ENCODE measurements around the gene RBM18. TPM values are rescaled to one million over a fixed set of nuclear protein-coding genes. Genes with fewer than 3 reads are reported as not detected.

RBM18 gene
- total RNA-seq, 3 donors from 2014 or later (not counting 1 experiment from before 2014, with no cell fraction given) = 24.9 to 30.9 (median 29.7) TPM

- Histone ChIP-seq H3K9me3 (ENCODE audit: control insufficient read depth, insufficient read depth, low read length) (no peaks in the 10 kb centered on the region), H3K27me3 (ENCODE audit: control insufficient read depth, insufficient read depth, low read length) (peaks cover 17% of the 10 kb centered on the region), H3K4me3 (ENCODE audit: low read length) (no peak overlapping the region), H3K27ac (ENCODE audit: low read length) (no peak overlapping the region), H3K36me3 (ENCODE audit: control insufficient read depth, insufficient read depth, low read length) (no peaks in the 10 kb centered on the region), H3K4me1 (ENCODE audit: control insufficient read depth, insufficient read depth, low read length) (peaks cover 3% of the 10 kb centered on the region)
- no peaks in the 10 kb centered on the region for H3K36me3 Mint-ChIP-seq
- intact Hi-C loops (cut with micrococcal nuclease) = no loop called here
- 1% methylated on average over 33 of the region's 38 CpGs for WGBS (ENCODE audit: insufficient coverage)
- H3K27ac Mint-ChIP-seq = no peak overlapping the region
- ATAC-seq = no peak
- no peak for TF ChIP-seq CTCF (IDR thresholded peaks at IDR 0.05)
- peaks cover 26 to 34% of the 10 kb centered on the region in 2 donors for H3K27me3 Mint-ChIP-seq (ENCODE audit: low read depth in 2 of 2)
- H3K4me1 Mint-ChIP-seq = peaks cover 0 to 6% of the 10 kb centered on the region in 2 donors
- no peak overlapping the region for H3K4me3 Mint-ChIP-seq
- DNase-seq = no peak
- no peaks in the 10 kb centered on the region for H3K9me3 Mint-ChIP-seq
Measured at GRCh38 chr9:122228191-122228567, 36.5 kb downstream of the RBM18 start.

- Histone ChIP-seq H3K36me3 (ENCODE audit: control insufficient read depth, insufficient read depth, low read length) (no peaks in the 10 kb centered on the region), H3K4me1 (ENCODE audit: control insufficient read depth, insufficient read depth, low read length) (peaks cover 3% of the 10 kb centered on the region), H3K4me3 (ENCODE audit: low read length) (no peak overlapping the region), H3K27ac (ENCODE audit: low read length) (no peak overlapping the region), H3K9me3 (ENCODE audit: control insufficient read depth, insufficient read depth, low read length) (no peaks in the 10 kb centered on the region), H3K27me3 (ENCODE audit: control insufficient read depth, insufficient read depth, low read length) (peaks cover 21% of the 10 kb centered on the region)
- no peak for TF ChIP-seq CTCF (IDR thresholded peaks at IDR 0.05)
- Mint-ChIP-seq H3K4me1 (peaks cover 0 to 6% of the 10 kb centered on the region in 2 donors), H3K27me3 (ENCODE audit: low read depth in 2 of 2) (peaks cover 30 to 40% of the 10 kb centered on the region in 2 donors), H3K27ac (no peak overlapping the region), H3K36me3 (no peaks in the 10 kb centered on the region), H3K9me3 (no peaks in the 10 kb centered on the region), H3K4me3 (no peak overlapping the region)
- ATAC-seq (no peak), DNase-seq (no peak)
- 86% methylated on average over 6 of the region's 10 CpGs for WGBS (ENCODE audit: insufficient coverage)
- intact Hi-C loops (cut with micrococcal nuclease) = no loop called here
Measured at GRCh38 chr9:122227575-122227900, 37.1 kb downstream of the RBM18 start.

- no peak overlapping the region for H3K27ac Mint-ChIP-seq
- H3K9me3 Mint-ChIP-seq = no peaks in the 10 kb centered on the region
- H3K4me3 ChIP-seq (ENCODE audit: low read length) = no peak overlapping the region
- DNase-seq (no peak), ATAC-seq (no peak)
- H3K4me1 Mint-ChIP-seq = peaks cover 0 to 6% of the 10 kb centered on the region in 2 donors
- TF ChIP-seq CTCF (IDR thresholded peaks at IDR 0.05) = no peak
- H3K36me3 ChIP-seq (ENCODE audit: control insufficient read depth, insufficient read depth, low read length) = no peaks in the 10 kb centered on the region
- peaks cover 21% of the 10 kb centered on the region for H3K27me3 ChIP-seq (ENCODE audit: control insufficient read depth, insufficient read depth, low read length)
- intact Hi-C loops (cut with micrococcal nuclease) = no loop called here
- H3K27ac ChIP-seq (ENCODE audit: low read length) = no peak overlapping the region
- peaks cover 36 to 46% of the 10 kb centered on the region in 2 donors for H3K27me3 Mint-ChIP-seq (ENCODE audit: low read depth in 2 of 2)
- no peaks in the 10 kb centered on the region for H3K36me3 Mint-ChIP-seq
- H3K4me3 Mint-ChIP-seq = no peak overlapping the region
- 94% methylated on average over 59 of the region's 59 CpGs for WGBS (ENCODE audit: insufficient coverage)
- H3K4me1 ChIP-seq (ENCODE audit: control insufficient read depth, insufficient read depth, low read length) = peaks cover 3% of the 10 kb centered on the region
- H3K9me3 ChIP-seq (ENCODE audit: control insufficient read depth, insufficient read depth, low read length) = no peaks in the 10 kb centered on the region
Measured at GRCh38 chr9:122226758-122227574, 37.7 kb downstream of the RBM18 start.

All from natural killer cell (primary cell).